Liver (tissue), 9 donors: ENCODE data around the gene NUDT16L1. TPM values are rescaled to one million over a fixed set of nuclear protein-coding genes. Genes with fewer than 3 reads are reported as not detected.

ENCODE experiments used
- DNase-seq: peaks from one replicate; pipeline ENCODE4 v3.0.0-alpha.2; 2017; ENCODE audit warnings: low spot score
- H3K27ac ChIP-seq, 2 donors: one replicate each; pipeline ENCODE4 v1.7.0; 2013; ENCODE audit warnings: inconsistent platforms in 2 of 2, low read length in 2 of 2, control low read depth in 1 of 2, low read depth in 1 of 2, mild to moderate bottlenecking in 1 of 2
- H3K27me3 ChIP-seq, 4 donors: one replicate each; pipeline versions ENCODE4 v1.6.1 to v1.7.0; 2013; ENCODE audit warnings: low read length in 3 of 4, inconsistent platforms in 1 of 4, mild to moderate bottlenecking in 1 of 4, moderate library complexity in 1 of 4; ENCODE audit not compliant: control insufficient read depth in 4 of 4, insufficient read depth in 4 of 4
- H3K36me3 ChIP-seq, 4 donors: one replicate each; pipeline versions ENCODE4 v1.6.1 to v1.7.0; 2013; ENCODE audit warnings: low read length in 3 of 4, mild to moderate bottlenecking in 3 of 4, low read depth in 1 of 4, moderate library complexity in 1 of 4; ENCODE audit not compliant: control insufficient read depth in 4 of 4, insufficient read depth in 3 of 4
- H3K4me1 ChIP-seq, 4 donors: one replicate each; pipeline versions ENCODE4 v1.6.1 to v1.7.0; 2013; ENCODE audit warnings: low read length in 3 of 4, mild to moderate bottlenecking in 3 of 4, moderate library complexity in 1 of 4; ENCODE audit not compliant: control insufficient read depth in 4 of 4, insufficient read depth in 4 of 4
- H3K4me3 ChIP-seq, 3 donors: one replicate each; pipeline versions ENCODE4 v1.6.1 to v1.7.0; 2013; ENCODE audit warnings: low read length in 3 of 3, control low read depth in 1 of 3, low read depth in 1 of 3, mild to moderate bottlenecking in 1 of 3
- H3K9ac ChIP-seq, 2 donors: one replicate each; pipeline ENCODE4 v1.7.0; 2013; ENCODE audit warnings: low read length in 2 of 2, mild to moderate bottlenecking in 2 of 2, moderate library complexity in 2 of 2, control low read depth in 1 of 2, low read depth in 1 of 2
- H3K9me3 ChIP-seq, 4 donors: one replicate each; pipeline versions ENCODE4 v1.6.1 to v1.7.0; 2013; ENCODE audit warnings: low read length in 3 of 4; ENCODE audit not compliant: control insufficient read depth in 4 of 4
- CTCF ChIP-seq: fragments of 150-350 bp; IDR thresholded peaks from 2 replicates; pipeline ENCODE4 v1.5.1; 2017; ENCODE audit warnings: improper control_type of control experiment, low read depth, low read length; ENCODE audit not compliant: missing input control
- EGR1 ChIP-seq, 2 donors: IDR thresholded peaks; 2 replicates each; pipeline ENCODE4 v1.6.1; 2016 to 2018; ENCODE audit warnings: antibody characterized with exemption in 2 of 2, low read depth in 2 of 2
- FOXA1 ChIP-seq: IDR thresholded peaks from 2 replicates; pipeline ENCODE4 v1.6.1; 2016; ENCODE audit warnings: antibody characterized with exemption
- FOXA2 ChIP-seq: IDR thresholded peaks from 2 replicates; pipeline ENCODE4 v1.6.1; 2016; ENCODE audit warnings: antibody characterized with exemption
- GABPA ChIP-seq, 2 donors: IDR thresholded peaks in 1 of 2; conservative IDR thresholded peaks in 1 of 2; 2 replicates each; pipeline ENCODE4 v1.6.1; 2016; ENCODE audit warnings: antibody characterized with exemption in 2 of 2, mild to moderate bottlenecking in 1 of 2, moderate library complexity in 1 of 2
- HNF4A ChIP-seq, 2 donors: conservative IDR thresholded peaks; 2 replicates each; pipeline ENCODE4 v1.6.1; 2016; ENCODE audit warnings: antibody characterized with exemption in 2 of 2, mild to moderate bottlenecking in 2 of 2
- HNF4G ChIP-seq: IDR thresholded peaks from 2 replicates; pipeline ENCODE4 v1.6.1; 2016; ENCODE audit warnings: antibody characterized with exemption
- JUND ChIP-seq, 2 donors: IDR thresholded peaks; 2 replicates each; pipeline ENCODE4 v1.6.1; 2016; ENCODE audit warnings: antibody characterized with exemption in 2 of 2
- MAX ChIP-seq: IDR thresholded peaks from 2 replicates; pipeline ENCODE4 v1.6.1; 2016; ENCODE audit warnings: antibody characterized with exemption
- NR2F2 ChIP-seq: IDR thresholded peaks from 2 replicates; pipeline ENCODE4 v1.6.1; 2016; ENCODE audit warnings: antibody characterized with exemption
- RAD21 ChIP-seq, 2 donors: IDR thresholded peaks; 2 replicates each; pipeline ENCODE4 v1.6.1; 2016; ENCODE audit warnings: antibody characterized with exemption in 2 of 2, mild to moderate bottlenecking in 2 of 2
- RXRA ChIP-seq, 2 donors: IDR thresholded peaks; 2 replicates each; pipeline ENCODE4 v1.6.1; 2017 to 2018; ENCODE audit warnings: antibody characterized with exemption in 2 of 2, mild to moderate bottlenecking in 1 of 2
- SP1 ChIP-seq: IDR thresholded peaks from 2 replicates; pipeline ENCODE4 v1.6.1; 2018; ENCODE audit warnings: antibody characterized with exemption, mild to moderate bottlenecking
- TAF1 ChIP-seq: conservative IDR thresholded peaks from 2 replicates; pipeline ENCODE4 v1.6.1; 2016; ENCODE audit warnings: antibody characterized with exemption, mild to moderate bottlenecking
- YY1 ChIP-seq: IDR thresholded peaks from 2 replicates; pipeline ENCODE4 v1.6.1; 2016; ENCODE audit warnings: antibody characterized with exemption, mild to moderate bottlenecking
- WGBS: extraction: QIAGEN DNeasy Blood & Tissue Kit; methylation state at CpG from one replicate; pipeline ENCODE4 v1.1.7; 2013; 5-methylcytosine and 5-hydroxymethylcytosine counted together
- polyA plus RNA-seq, 2 donors: library from polyadenylated mRNA; stranded (reverse) in 1 of 2; unstranded in 1 of 2; fragments of 200-250 nt in 1 of 2; fragments of >200 nt in 1 of 2; fragmentation: Nextera tagmentation in 1 of 2; extraction: Ambion mirVana in 1 of 2; gene quantifications; one replicate each; pipeline versions ENCODE4 v1.2.1 to v1.2.3, GENCODE V29; 2013 to 2015
- total RNA-seq, 2 donors: library from RNA; depleted of rRNA; stranded (reverse); fragments of >200 nt; gene quantifications; one replicate each; pipeline ENCODE4 v1.2.3, GENCODE V29; 2014
- TF ChIP-seq, protein P1 (sequence below): IDR thresholded peaks from 2 replicates; pipeline ENCODE4 v1.6.1; 2016; ENCODE audit warnings: antibody characterized with exemption, mild to moderate bottlenecking
- TF ChIP-seq, protein P2 (sequence below): IDR thresholded peaks from 2 replicates; pipeline ENCODE4 v1.6.1; 2016; ENCODE audit warnings: antibody characterized with exemption
- TF ChIP-seq, protein P3 (sequence below): IDR thresholded peaks from 2 replicates; pipeline ENCODE4 v1.6.1; 2016; ENCODE audit warnings: antibody characterized with exemption
- donor health status: healthy.
- donor health status: healthy.
- donor health status: healthy.
- donor health status: healthy.
- donor health status: healthy.

NUDT16L1 gene
- total and polyA plus RNA-seq, 4 donors: 22.4 to 43.4 (median 36.3) TPM

DNA sequence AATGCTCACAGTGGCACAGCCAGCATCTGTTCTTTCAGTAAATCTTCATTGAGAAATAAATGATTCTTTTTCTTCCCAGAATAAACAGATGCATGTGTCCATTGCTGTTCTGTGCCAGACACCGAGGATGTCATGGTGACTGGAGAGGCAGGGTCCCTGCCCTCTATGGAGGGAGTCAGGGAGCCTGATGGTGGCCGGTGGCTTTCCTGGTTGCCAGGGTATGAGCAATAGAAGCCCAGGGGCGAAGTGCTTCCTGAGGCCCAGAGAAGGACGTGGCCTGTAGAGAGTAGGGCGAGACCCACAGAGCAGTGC is 29.9 kb upstream of the NUDT16L1 start:
- peak overlapping the region; percentile 44 to 74 for H3K9ac ChIP-seq
- H3K4me1 ChIP-seq: peaks cover 18 to 59% (median 40%) of the 10 kb centered on the region in 4 donors
- peak overlapping the region; percentile 95 to 96 for H3K27ac ChIP-seq
- H3K4me3 ChIP-seq: no peak overlapping the region
- TF ChIP-seq, protein P1, sequence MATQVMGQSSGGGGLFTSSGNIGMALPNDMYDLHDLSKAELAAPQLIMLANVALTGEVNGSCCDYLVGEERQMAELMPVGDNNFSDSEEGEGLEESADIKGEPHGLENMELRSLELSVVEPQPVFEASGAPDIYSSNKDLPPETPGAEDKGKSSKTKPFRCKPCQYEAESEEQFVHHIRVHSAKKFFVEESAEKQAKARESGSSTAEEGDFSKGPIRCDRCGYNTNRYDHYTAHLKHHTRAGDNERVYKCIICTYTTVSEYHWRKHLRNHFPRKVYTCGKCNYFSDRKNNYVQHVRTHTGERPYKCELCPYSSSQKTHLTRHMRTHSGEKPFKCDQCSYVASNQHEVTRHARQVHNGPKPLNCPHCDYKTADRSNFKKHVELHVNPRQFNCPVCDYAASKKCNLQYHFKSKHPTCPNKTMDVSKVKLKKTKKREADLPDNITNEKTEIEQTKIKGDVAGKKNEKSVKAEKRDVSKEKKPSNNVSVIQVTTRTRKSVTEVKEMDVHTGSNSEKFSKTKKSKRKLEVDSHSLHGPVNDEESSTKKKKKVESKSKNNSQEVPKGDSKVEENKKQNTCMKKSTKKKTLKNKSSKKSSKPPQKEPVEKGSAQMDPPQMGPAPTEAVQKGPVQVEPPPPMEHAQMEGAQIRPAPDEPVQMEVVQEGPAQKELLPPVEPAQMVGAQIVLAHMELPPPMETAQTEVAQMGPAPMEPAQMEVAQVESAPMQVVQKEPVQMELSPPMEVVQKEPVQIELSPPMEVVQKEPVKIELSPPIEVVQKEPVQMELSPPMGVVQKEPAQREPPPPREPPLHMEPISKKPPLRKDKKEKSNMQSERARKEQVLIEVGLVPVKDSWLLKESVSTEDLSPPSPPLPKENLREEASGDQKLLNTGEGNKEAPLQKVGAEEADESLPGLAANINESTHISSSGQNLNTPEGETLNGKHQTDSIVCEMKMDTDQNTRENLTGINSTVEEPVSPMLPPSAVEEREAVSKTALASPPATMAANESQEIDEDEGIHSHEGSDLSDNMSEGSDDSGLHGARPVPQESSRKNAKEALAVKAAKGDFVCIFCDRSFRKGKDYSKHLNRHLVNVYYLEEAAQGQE: no peak
- TF ChIP-seq HNF4A (conservative IDR thresholded peaks at IDR 0.05) (no peak), JUND (IDR thresholded peaks at IDR 0.05) (no peak), FOXA2 (no peak), NR2F2 (no peak), GABPA (IDR thresholded peaks at IDR 0.05 in 1 of 2, conservative IDR thresholded peaks at IDR 0.05 in 1 of 2) (no peak), HNF4G (no peak), SP1 (no peak), YY1 (no peak), MAX (no peak), RXRA (IDR thresholded peaks at IDR 0.05) (no peak), CTCF (no peak), FOXA1 (no peak), RAD21 (IDR thresholded peaks at IDR 0.05) (no peak), TAF1 (no peak), EGR1 (IDR thresholded peaks at IDR 0.05; ENCODE audit: low read depth in 2 of 2) (no peak)
- TF ChIP-seq, protein P2, sequence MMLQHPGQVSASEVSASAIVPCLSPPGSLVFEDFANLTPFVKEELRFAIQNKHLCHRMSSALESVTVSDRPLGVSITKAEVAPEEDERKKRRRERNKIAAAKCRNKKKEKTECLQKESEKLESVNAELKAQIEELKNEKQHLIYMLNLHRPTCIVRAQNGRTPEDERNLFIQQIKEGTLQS: no peak
- TF ChIP-seq, protein P3, sequence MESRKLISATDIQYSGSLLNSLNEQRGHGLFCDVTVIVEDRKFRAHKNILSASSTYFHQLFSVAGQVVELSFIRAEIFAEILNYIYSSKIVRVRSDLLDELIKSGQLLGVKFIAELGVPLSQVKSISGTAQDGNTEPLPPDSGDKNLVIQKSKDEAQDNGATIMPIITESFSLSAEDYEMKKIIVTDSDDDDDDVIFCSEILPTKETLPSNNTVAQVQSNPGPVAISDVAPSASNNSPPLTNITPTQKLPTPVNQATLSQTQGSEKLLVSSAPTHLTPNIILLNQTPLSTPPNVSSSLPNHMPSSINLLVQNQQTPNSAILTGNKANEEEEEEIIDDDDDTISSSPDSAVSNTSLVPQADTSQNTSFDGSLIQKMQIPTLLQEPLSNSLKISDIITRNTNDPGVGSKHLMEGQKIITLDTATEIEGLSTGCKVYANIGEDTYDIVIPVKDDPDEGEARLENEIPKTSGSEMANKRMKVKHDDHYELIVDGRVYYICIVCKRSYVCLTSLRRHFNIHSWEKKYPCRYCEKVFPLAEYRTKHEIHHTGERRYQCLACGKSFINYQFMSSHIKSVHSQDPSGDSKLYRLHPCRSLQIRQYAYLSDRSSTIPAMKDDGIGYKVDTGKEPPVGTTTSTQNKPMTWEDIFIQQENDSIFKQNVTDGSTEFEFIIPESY: no peak
- H3K36me3 ChIP-seq: peaks cover 0 to 13% (median 5%) of the 10 kb centered on the region in 4 donors
- H3K27me3 ChIP-seq: no peaks in the 10 kb centered on the region
- no peak for DNase-seq
- no peaks in the 10 kb centered on the region for H3K9me3 ChIP-seq
- WGBS: 36% methylated on average over 5 of the region's 5 CpGs
